OCI-LY7 (cell line): ENCODE results near the gene TCERG1L. TPM values are rescaled to one million over a fixed set of nuclear protein-coding genes. Genes with fewer than 3 reads are reported as not detected.

Source experiments
- BruUV-seq: library from RNA; stranded (reverse); fragments of 400-500 nt; replicated peaks from 2 replicates; lab custom pipeline; 2021; lab: Mats Ljungman, UMichigan
- CTCF ChIA-PET: fragments of 300-600 bp; sonication (Branson Sonifier 250); formaldehyde crosslinking; loops from one replicate; lab custom pipeline; 2022; ENCODE audit warnings: antibody characterized with exemption; ENCODE audit not compliant: unreplicated experiment; lab: Charles Lee
- POLR2A ChIA-PET: fragments of 300-600 bp; sonication (Branson Sonifier 250); formaldehyde crosslinking; loops from one replicate; lab custom pipeline; 2022; ENCODE audit warnings: antibody characterized with exemption; lab: Charles Lee
- DNase-seq: peaks from one replicate; pipeline ENCODE4 v3.0.0-alpha.2; 2015; ENCODE audit warnings: low spot score
- H2AFZ ChIP-seq: fragments of 200-600 bp; sonication (generic), shearing (Covaris generic); 2 replicates; pipeline ENCODE4 v1.6.1; 2014; ENCODE audit warnings: mild to moderate bottlenecking, antibody characterized with exemption, low read length, moderate library complexity
- H3K27ac ChIP-seq: fragments of 200-600 bp; sonication (generic); 2 replicates; pipeline ENCODE4 v1.5.1; 2014; ENCODE audit warnings: mixed run types, low read depth, mild to moderate bottlenecking, moderate library complexity, low read length, inconsistent platforms; ENCODE audit not compliant: poor library complexity, severe bottlenecking
- H3K36me3 ChIP-seq: fragments of 200-600 bp; sonication (generic); 2 replicates; pipeline ENCODE4 v1.6.1; 2014; ENCODE audit warnings: mild to moderate bottlenecking, antibody characterized with exemption, low read length, moderate library complexity, mixed read lengths; ENCODE audit not compliant: insufficient read depth
- H3K4me1 ChIP-seq: fragments of 200-600 bp; sonication (generic); 2 replicates; pipeline ENCODE4 v1.5.1; 2014; ENCODE audit warnings: mild to moderate bottlenecking, low read length; ENCODE audit not compliant: insufficient read depth, poor library complexity, severe bottlenecking
- H3K4me2 ChIP-seq: fragments of 200-600 bp; sonication (generic); 2 replicates; pipeline ENCODE4 v1.6.1; 2014; ENCODE audit warnings: mild to moderate bottlenecking, low read length
- H3K4me3 ChIP-seq: fragments of 200-600 bp; sonication (generic); 2 replicates; pipeline ENCODE4 v1.5.1; 2014; ENCODE audit warnings: mild to moderate bottlenecking, low read depth, low read length; ENCODE audit not compliant: poor library complexity, severe bottlenecking
- H3K79me2 ChIP-seq: fragments of 200-600 bp; sonication (generic); 2 replicates; pipeline ENCODE4 v1.6.1; 2016; ENCODE audit warnings: low read depth, mild to moderate bottlenecking, low read length, moderate library complexity, mixed read lengths; ENCODE audit not compliant: insufficient read depth
- H3K9me2 ChIP-seq: fragments of 200-600 bp; sonication (generic); 2 replicates; pipeline ENCODE4 v1.6.1; 2016; ENCODE audit warnings: mild to moderate bottlenecking, low read length, mixed read lengths; ENCODE audit not compliant: insufficient read depth
- H3K9me3 ChIP-seq: fragments of 200-600 bp; sonication (generic); 2 replicates; pipeline ENCODE4 v1.6.1; 2014; ENCODE audit warnings: mild to moderate bottlenecking, mixed run types, low read length, mixed read lengths
- H4K20me1 ChIP-seq: fragments of 200-600 bp; sonication (generic); 2 replicates; pipeline ENCODE4 v1.6.1; 2014; ENCODE audit warnings: mild to moderate bottlenecking, antibody characterized with exemption, low read length, moderate library complexity, mixed read lengths; ENCODE audit not compliant: insufficient read depth
- EZH2phosphoT487 ChIP-seq: fragments of 200-600 bp; sonication (generic); IDR thresholded peaks from 2 replicates; pipeline ENCODE4 v1.6.1; 2018; ENCODE audit warnings: low read depth, borderline replicate concordance, mild to moderate bottlenecking, mixed run types, antibody characterized with exemption, low read length, moderate library complexity, mixed read lengths
- intact Hi-C: fragments of 100-400 bp; cut with micrococcal nuclease; formaldehyde crosslinking; loops from one replicate; pipeline ENCODE4 v1.10.0; 2022; ENCODE audit not compliant: unreplicated experiment
- total RNA-seq, 2 experiments: library from RNA; depleted of rRNA in 1 of 2; stranded (reverse); fragments of >200 nt in 1 of 2; shearing (Covaris generic) in 1 of 2; gene quantifications; 2 replicates each; pipeline ENCODE4 v1.2.3, GENCODE V29; 2014 to 2022
- TF ChIP-seq, protein P1 (sequence below): fragments of 200-600 bp; sonication (generic); conservative IDR thresholded peaks from 2 replicates; pipeline ENCODE4 v1.5.1; 2014; ENCODE audit warnings: mild to moderate bottlenecking, antibody characterized with exemption, low read length, moderate library complexity, mixed read lengths

The TCERG1L gene
- total RNA-seq, 2 experiments from 2014 or later: not detected

DNA sequence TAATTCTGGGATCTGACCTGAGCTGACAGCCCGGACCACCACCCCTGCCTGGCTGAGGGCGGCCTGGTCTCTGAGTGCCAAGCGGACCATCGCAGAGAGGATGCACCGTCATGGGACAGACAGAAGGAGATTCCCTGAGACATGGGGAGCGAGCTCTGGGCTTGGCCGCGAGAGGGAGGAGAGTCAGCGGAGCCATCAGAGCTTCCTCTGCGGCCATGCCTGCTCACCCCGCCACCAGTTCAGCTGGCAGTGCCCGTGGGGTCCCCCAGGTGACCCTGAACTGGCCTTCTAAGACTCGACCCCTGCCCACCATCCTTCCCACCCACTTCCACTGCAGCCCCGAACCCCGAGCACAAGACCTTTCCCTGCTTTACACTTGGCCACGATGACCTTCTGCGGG is 152.8 kb downstream of the TCERG1L start:
- Histone ChIP-seq H3K4me1 (no peaks in the 10 kb centered on the region), H3K9me2 (no peaks in the 10 kb centered on the region), H3K4me3 (no peak overlapping the region), H3K36me3 (no peaks in the 10 kb centered on the region), H4K20me1 (no peaks in the 10 kb centered on the region), H2AFZ (no peak overlapping the region), H3K27ac (no peak overlapping the region), H3K79me2 (no peaks in the 10 kb centered on the region), H3K9me3 (no peaks in the 10 kb centered on the region), H3K4me2 (no peak overlapping the region)
- no TSS peak for BruUV-seq
- POLR2A ChIA-PET: interaction anchor here (0.5 kb wide), 1 partner anchor 17 kb away, joined by 6 read pairs; no protein-coding TSS in a partner anchor
- CTCF ChIA-PET: no interaction called here
- DNase-seq: no peak
- TF ChIP-seq, protein P1, sequence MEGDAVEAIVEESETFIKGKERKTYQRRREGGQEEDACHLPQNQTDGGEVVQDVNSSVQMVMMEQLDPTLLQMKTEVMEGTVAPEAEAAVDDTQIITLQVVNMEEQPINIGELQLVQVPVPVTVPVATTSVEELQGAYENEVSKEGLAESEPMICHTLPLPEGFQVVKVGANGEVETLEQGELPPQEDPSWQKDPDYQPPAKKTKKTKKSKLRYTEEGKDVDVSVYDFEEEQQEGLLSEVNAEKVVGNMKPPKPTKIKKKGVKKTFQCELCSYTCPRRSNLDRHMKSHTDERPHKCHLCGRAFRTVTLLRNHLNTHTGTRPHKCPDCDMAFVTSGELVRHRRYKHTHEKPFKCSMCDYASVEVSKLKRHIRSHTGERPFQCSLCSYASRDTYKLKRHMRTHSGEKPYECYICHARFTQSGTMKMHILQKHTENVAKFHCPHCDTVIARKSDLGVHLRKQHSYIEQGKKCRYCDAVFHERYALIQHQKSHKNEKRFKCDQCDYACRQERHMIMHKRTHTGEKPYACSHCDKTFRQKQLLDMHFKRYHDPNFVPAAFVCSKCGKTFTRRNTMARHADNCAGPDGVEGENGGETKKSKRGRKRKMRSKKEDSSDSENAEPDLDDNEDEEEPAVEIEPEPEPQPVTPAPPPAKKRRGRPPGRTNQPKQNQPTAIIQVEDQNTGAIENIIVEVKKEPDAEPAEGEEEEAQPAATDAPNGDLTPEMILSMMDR: no peak
- no peak for TF ChIP-seq EZH2phosphoT487
- intact Hi-C loops: no loop called here

DNA sequence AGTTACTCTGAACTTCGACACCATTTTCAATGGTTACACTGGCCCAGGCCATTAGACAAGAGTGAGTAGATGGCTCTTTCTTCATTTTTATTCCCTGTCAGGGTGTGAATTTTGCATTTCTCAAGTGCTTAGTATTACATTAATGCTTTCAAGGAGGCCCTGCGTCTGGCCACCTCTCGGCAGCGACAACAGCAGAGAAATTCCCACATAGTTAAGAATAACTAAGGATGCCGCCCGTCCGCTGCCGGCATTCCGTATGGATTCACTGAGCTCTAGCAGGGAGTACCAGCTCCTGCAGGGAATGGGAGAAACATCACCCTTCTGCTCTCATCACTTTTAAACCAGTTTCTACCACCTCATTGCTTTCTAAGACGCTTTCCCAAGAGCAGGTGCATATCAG is 153.6 kb downstream of the TCERG1L start:
- Histone ChIP-seq H3K4me1 (no peaks in the 10 kb centered on the region), H4K20me1 (no peaks in the 10 kb centered on the region), H3K4me2 (no peak overlapping the region), H3K79me2 (no peaks in the 10 kb centered on the region), H2AFZ (no peak overlapping the region), H3K9me3 (no peaks in the 10 kb centered on the region), H3K9me2 (no peaks in the 10 kb centered on the region), H3K36me3 (no peaks in the 10 kb centered on the region), H3K27ac (no peak overlapping the region), H3K4me3 (no peak overlapping the region)
- CTCF ChIA-PET: no interaction called here
- BruUV-seq: no TSS peak
- TF ChIP-seq EZH2phosphoT487: no peak
- TF ChIP-seq, protein P1: no peak
- intact Hi-C loops: no loop called here
- POLR2A ChIA-PET: no interaction called here
- no peak for DNase-seq

DNA sequence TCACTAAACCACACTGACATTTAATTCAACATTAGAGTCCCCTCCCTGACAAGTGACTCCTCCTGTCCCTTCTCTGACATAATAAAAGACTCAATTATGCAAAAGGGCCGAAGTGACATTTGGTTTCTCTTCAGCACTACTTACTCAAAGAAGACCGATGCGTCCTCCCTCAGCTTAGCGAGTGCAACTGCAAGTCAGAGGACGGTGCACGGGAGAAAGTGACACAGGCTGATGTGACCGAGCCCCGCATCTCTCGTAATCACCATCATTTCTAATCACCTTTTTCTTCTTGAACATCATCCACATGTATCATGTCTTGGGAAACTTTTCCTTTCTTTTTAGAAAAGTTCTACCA is 155.7 kb downstream of the TCERG1L start:
- no TSS peak for BruUV-seq
- no peaks in the 10 kb centered on the region for H3K79me2 ChIP-seq

More for the DNA sequence above, 155.7 kb downstream of the TCERG1L start:
- H3K27ac ChIP-seq: no peak overlapping the region
- no peaks in the 10 kb centered on the region for H3K36me3 ChIP-seq
- no peaks in the 10 kb centered on the region for H3K9me2 ChIP-seq
- H3K4me1 ChIP-seq: no peaks in the 10 kb centered on the region
- no peak for DNase-seq
- CTCF ChIA-PET: no interaction called here
- H2AFZ ChIP-seq: no peak overlapping the region
- H3K4me3 ChIP-seq: no peak overlapping the region
- intact Hi-C loops: no loop called here
- POLR2A ChIA-PET: no interaction called here
- no peak for TF ChIP-seq EZH2phosphoT487
- no peaks in the 10 kb centered on the region for H3K9me3 ChIP-seq
- no peak overlapping the region for H3K4me2 ChIP-seq
- H4K20me1 ChIP-seq: no peaks in the 10 kb centered on the region
